ENCODE measurements around the gene MSTO1.

- TF ChIP-seq, protein P1, sequence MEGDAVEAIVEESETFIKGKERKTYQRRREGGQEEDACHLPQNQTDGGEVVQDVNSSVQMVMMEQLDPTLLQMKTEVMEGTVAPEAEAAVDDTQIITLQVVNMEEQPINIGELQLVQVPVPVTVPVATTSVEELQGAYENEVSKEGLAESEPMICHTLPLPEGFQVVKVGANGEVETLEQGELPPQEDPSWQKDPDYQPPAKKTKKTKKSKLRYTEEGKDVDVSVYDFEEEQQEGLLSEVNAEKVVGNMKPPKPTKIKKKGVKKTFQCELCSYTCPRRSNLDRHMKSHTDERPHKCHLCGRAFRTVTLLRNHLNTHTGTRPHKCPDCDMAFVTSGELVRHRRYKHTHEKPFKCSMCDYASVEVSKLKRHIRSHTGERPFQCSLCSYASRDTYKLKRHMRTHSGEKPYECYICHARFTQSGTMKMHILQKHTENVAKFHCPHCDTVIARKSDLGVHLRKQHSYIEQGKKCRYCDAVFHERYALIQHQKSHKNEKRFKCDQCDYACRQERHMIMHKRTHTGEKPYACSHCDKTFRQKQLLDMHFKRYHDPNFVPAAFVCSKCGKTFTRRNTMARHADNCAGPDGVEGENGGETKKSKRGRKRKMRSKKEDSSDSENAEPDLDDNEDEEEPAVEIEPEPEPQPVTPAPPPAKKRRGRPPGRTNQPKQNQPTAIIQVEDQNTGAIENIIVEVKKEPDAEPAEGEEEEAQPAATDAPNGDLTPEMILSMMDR (IDR thresholded peaks at IDR 0.05 in 2 of 3, conservative IDR thresholded peaks at IDR 0.05 in 1 of 3; ENCODE audit: control insufficient read depth in 2 of 3, extremely low read depth in 1 of 3, insufficient read depth in 1 of 3, low read depth in 3 of 3, low read length in 3 of 3): no peak
- TF ChIP-seq TCF3 (IDR thresholded peaks at IDR 0.05; ENCODE audit: borderline replicate concordance, insufficient read depth, low read depth, low read length): no peak
- no peak for TF ChIP-seq RFX5 (IDR thresholded peaks at IDR 0.05; ENCODE audit: low read depth, low read length)
- TF ChIP-seq MEF2A (IDR thresholded peaks at IDR 0.05; ENCODE audit: insufficient read depth, low read depth, low read length): no peak
Observed at GRCh38 chr1:155636397-155637153, 26.6 kb downstream of the MSTO1 start.

Measured in GM12878 (cell line).